Lower lobe of right lung (tissue), 2 donors: ENCODE measurements around the gene EXOC1. TPM values are rescaled to one million over a fixed set of nuclear protein-coding genes. Genes with fewer than 3 reads are reported as not detected.

Experiments used
- ATAC-seq, 2 donors: fragments of 200-7000 bp; cut with Tn5 transposase; one replicate each; pipeline ENCODE4 v1.9.1; 2020 to 2022; ENCODE audit warnings: mild to moderate bottlenecking in 2 of 2, moderate library complexity in 2 of 2
- DNase-seq: peaks from one replicate; pipeline ENCODE4 v3.0.0-alpha.2; 2020
- H3K27ac ChIP-seq: fragments of 200-600 bp; one replicate; pipeline ENCODE4 v1.8.0; 2022
- H3K27me3 ChIP-seq: fragments of 200-600 bp; one replicate; pipeline ENCODE4 v1.8.0; 2022; ENCODE audit warnings: low read depth
- H3K36me3 ChIP-seq: fragments of 200-600 bp; one replicate; pipeline ENCODE4 v1.8.0; 2022; ENCODE audit warnings: mild to moderate bottlenecking
- H3K4me1 ChIP-seq: fragments of 200-600 bp; one replicate; pipeline ENCODE4 v1.8.0; 2022
- H3K4me3 ChIP-seq: fragments of 200-600 bp; one replicate; pipeline ENCODE4 v1.8.0; 2022; ENCODE audit warnings: mild to moderate bottlenecking
- H3K9me3 ChIP-seq: fragments of 200-600 bp; one replicate; pipeline ENCODE4 v1.8.0; 2022
- intact Hi-C: fragments of 100-400 bp; cut with DNase I; formaldehyde crosslinking; loops from one replicate; pipeline ENCODE4 v1.11.0; 2022
- long read RNA-seq: library from polyadenylated mRNA; unstranded; transcript quantifications from one replicate; pipeline ENCODE4 v2.0.0, GENCODE V29; 2021
- total RNA-seq: library from RNA; stranded (reverse); fragmentation: NEBNext Ultra II Directional; extraction: Animal tissue kit (Norgen Biotek cat#: 25700); gene quantifications from one replicate; pipeline ENCODE4 v1.2.1, GENCODE V29; 2021
- TF ChIP-seq, protein P1 (sequence below): fragments of 200-600 bp; IDR thresholded peaks from one replicate; pipeline ENCODE4 v1.8.0; 2022; ENCODE audit warnings: antibody characterized with exemption, mild to moderate bottlenecking
- donor health status: DM: no; HTN: yes; CAD: no; lungs with severe emphysema.

The EXOC1 gene, protein sequence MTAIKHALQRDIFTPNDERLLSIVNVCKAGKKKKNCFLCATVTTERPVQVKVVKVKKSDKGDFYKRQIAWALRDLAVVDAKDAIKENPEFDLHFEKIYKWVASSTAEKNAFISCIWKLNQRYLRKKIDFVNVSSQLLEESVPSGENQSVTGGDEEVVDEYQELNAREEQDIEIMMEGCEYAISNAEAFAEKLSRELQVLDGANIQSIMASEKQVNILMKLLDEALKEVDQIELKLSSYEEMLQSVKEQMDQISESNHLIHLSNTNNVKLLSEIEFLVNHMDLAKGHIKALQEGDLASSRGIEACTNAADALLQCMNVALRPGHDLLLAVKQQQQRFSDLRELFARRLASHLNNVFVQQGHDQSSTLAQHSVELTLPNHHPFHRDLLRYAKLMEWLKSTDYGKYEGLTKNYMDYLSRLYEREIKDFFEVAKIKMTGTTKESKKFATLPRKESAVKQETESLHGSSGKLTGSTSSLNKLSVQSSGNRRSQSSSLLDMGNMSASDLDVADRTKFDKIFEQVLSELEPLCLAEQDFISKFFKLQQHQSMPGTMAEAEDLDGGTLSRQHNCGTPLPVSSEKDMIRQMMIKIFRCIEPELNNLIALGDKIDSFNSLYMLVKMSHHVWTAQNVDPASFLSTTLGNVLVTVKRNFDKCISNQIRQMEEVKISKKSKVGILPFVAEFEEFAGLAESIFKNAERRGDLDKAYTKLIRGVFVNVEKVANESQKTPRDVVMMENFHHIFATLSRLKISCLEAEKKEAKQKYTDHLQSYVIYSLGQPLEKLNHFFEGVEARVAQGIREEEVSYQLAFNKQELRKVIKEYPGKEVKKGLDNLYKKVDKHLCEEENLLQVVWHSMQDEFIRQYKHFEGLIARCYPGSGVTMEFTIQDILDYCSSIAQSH
- total RNA-seq, result 35.9 TPM
- long read RNA-seq, transcript EXOC1-202 (18 exons, 3,248 nt), result major isoform, 10 of 68 reads
- long read RNA-seq, partial matches to known transcripts, result 21 of 68 reads
- long read RNA-seq, other reads (novel, unspliced or antisense), result 32 of 68 reads

DNA sequence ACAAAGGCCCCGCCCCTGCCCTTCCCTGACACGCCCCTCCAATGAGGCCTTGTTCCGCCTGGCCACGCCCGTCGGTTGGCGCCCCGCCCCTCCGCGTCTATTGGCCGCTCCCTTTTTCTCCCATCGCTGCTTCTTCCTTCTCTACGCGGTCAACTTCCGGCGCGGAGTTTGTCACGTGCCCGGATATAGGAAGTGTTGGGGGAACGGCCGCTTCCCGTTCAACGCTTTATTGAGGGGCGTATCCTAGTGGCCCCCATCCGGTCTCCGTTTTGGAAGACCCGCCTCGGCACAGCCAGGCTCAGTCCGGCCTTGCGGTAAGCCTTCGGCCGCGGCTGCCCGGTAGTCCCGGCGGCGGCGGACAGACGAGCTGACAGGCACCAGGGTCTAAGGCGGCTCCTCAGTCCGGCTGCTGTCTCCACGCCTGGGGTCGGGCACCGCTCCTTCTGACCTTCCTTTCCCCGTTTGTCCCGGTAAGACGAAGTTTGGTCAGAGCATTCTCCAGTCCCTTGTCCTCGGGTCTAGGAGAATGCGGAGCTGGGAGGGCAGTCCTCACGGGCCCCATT is at the start of gene EXOC1:
EXOC1 (plus strand) TSS at position 165 of the 563 bp plus-strand sequence. CDS start 4,676 bp downstream, outside the sequence.
- H3K4me3 ChIP-seq, result peak within 1 kb of the TSS; percentile 91
- ATAC-seq (peak; percentile 99 to 100), DNase-seq (peak; percentile 100)
- H3K27me3 ChIP-seq, result no peaks in the 10 kb centered on the region
- peaks cover 20% of the 10 kb centered on the region for H3K4me1 ChIP-seq
- intact Hi-C loops, result no loop called here
- H3K27ac ChIP-seq, result peak within 1 kb of the TSS; percentile 93
- TF ChIP-seq, protein P1, sequence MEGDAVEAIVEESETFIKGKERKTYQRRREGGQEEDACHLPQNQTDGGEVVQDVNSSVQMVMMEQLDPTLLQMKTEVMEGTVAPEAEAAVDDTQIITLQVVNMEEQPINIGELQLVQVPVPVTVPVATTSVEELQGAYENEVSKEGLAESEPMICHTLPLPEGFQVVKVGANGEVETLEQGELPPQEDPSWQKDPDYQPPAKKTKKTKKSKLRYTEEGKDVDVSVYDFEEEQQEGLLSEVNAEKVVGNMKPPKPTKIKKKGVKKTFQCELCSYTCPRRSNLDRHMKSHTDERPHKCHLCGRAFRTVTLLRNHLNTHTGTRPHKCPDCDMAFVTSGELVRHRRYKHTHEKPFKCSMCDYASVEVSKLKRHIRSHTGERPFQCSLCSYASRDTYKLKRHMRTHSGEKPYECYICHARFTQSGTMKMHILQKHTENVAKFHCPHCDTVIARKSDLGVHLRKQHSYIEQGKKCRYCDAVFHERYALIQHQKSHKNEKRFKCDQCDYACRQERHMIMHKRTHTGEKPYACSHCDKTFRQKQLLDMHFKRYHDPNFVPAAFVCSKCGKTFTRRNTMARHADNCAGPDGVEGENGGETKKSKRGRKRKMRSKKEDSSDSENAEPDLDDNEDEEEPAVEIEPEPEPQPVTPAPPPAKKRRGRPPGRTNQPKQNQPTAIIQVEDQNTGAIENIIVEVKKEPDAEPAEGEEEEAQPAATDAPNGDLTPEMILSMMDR, result no peak
- no peaks in the 10 kb centered on the region for H3K9me3 ChIP-seq
- H3K36me3 ChIP-seq, result peaks cover 4% of the 10 kb centered on the region

DNA sequence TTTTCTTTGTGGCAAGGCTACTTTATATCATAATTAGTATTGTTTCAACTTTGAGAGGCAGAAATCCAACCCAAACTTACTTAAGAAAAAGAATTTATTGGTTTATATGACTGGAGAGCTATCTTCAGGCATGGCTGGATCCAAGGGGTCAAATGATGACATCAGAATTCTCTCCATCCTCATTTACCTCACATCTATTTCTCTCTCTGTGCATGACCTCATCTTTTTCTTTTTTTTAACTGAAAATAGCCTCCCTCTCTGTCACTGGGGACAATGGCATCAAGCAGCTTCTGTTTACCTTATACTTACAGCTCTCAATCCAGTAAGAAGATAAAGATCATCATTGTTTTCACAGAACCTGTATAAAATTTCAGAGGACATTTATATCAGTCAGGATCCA is 45.9 kb upstream of the EXOC1 start:
- Histone ChIP-seq H3K27me3 (no peaks in the 10 kb centered on the region), H3K4me3 (no peak overlapping the region), H3K36me3 (no peaks in the 10 kb centered on the region), H3K27ac (no peak overlapping the region), H3K4me1 (no peaks in the 10 kb centered on the region), H3K9me3 (no peaks in the 10 kb centered on the region)
- no peak for DNase-seq
- TF ChIP-seq, protein P1, result no peak
- intact Hi-C loops, result no loop called here
- ATAC-seq, result no peak

DNA sequence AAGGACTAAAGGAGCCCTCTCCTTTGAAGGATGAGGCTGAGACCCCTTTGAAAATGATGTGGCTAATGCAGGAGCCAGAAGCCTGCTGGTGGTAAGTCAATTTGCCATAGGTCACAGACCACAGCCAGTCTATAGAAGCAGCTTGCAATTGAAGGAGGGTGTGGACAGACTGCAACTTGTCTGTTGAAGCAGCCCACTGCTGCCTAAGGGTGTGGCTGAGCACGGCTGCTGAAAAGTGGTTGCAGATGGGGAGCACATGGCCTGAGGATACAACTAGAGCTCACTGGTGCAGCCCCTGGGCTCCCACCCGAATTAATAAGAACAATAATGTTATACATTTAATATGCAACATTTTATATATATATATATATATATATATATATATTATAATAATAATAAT is 45.3 kb upstream of the EXOC1 start:
- Histone ChIP-seq H3K27me3 (no peaks in the 10 kb centered on the region), H3K4me1 (no peaks in the 10 kb centered on the region), H3K9me3 (no peaks in the 10 kb centered on the region), H3K36me3 (no peaks in the 10 kb centered on the region), H3K4me3 (no peak overlapping the region), H3K27ac (no peak overlapping the region)
- no peak for DNase-seq
- no peak for ATAC-seq
- TF ChIP-seq, protein P1, result no peak
- intact Hi-C loops, result no loop called here

DNA sequence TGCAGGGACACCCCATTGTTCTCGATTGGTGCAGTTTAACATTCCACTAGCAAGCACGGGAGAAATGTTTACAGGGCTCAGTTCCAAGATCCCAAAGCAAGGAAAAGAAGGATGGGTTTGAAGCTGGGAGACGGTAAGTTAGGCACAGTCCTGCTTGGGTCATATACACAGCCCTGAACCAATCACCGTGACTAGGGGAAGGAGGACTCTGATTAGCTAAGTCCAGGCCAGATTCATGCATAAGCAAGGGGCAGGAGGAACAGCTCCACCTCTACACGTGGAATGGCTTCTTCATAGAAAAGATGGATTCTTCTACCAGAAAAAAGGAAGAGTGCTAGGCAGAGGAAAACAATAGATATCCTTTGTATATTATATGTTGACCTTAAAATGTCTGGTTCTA is 44.8 kb upstream of the EXOC1 start:
- no peak for ATAC-seq
- no peak overlapping the region for H3K27ac ChIP-seq
- intact Hi-C loops, result no loop called here

DNA sequence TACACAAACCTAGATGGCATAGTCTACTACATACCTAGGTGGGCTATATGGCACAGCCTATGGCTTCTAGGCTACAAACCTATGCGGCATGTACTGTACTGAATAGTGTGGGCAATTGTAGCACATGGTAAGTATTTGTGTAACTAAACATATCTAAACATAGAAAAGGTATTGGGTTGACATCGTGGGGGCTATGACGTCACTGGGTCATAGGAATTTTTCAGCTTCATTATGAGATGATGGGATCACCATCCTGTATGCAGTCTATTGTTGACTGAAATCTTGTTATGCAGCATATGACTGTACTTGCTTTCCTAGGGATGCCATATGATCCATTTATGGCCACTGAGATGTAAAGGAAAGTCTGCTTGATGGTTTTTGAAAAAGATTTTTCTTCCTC is 35.8 kb upstream of the EXOC1 start:
- Histone ChIP-seq H3K4me3 (no peak overlapping the region), H3K27ac (no peak overlapping the region), H3K27me3 (no peaks in the 10 kb centered on the region), H3K36me3 (no peaks in the 10 kb centered on the region), H3K4me1 (no peaks in the 10 kb centered on the region), H3K9me3 (no peaks in the 10 kb centered on the region)
- TF ChIP-seq, protein P1, result no peak
- intact Hi-C loops, result no loop called here
- DNase-seq (no peak), ATAC-seq (no peak)

More for the DNA sequence above, 44.8 kb upstream of the EXOC1 start:
- Histone ChIP-seq H3K36me3 (no peaks in the 10 kb centered on the region), H3K9me3 (no peaks in the 10 kb centered on the region), H3K4me1 (no peaks in the 10 kb centered on the region), H3K4me3 (no peak overlapping the region), H3K27me3 (no peaks in the 10 kb centered on the region)
- TF ChIP-seq, protein P1, result no peak
- DNase-seq, result no peak
